Stimulated activated CD4-positive, alpha-beta T cell treated with anti-CD3 and anti-CD28 coated beads, Interleukin-4, amount 100 ng/mL, for 1 hour (primary cell): ENCODE measurements around the gene MORN5.

Source experiments
- DNase-seq: peaks from one replicate; pipeline ENCODE4 v3.0.0-alpha.2; 2020

Gene MORN5

GRCh38 chr9:122217640-122218039 lies 57.9 kb downstream of the MORN5 start:
- DNase-seq: no peak

DNA sequence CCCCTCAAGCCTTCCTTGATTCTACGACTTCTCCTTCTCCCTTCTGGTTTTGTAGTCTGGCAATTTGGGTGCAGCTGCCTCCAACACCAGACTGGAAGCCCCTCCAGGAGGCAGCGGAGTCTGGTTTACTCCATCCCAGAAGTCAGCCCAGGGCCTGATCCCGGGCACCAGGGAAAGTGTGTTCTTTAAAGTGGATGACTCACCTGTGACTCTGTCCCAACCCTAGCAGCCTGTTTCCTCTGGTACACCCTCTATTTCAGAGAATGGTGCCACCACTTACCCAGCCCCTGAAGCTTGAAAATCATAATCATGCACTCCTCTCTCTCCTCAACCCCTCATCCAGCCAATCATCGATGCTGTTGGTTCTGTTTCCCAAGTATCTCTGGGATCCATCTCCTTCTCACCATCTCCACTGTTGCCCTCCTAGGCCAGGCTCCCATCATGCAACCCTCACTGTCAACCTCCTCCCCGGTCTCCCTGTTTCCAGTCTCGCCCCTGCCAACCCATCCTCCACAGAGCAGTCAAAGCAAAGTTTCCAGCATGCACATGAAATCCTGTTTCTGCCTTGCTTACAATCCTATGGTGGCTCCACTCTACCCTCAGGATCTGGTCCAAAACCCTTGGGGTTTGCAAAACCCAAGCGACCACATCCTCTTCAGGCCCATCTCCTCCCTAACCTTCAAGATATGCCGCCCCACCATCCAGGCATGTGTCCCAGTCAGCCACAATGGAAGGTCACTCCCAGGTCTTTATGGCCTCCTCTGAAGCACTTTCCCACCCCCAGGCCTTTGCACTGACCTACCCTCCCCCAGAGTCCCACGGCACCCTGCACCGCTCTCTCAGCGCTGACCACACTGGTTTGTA lies 58.6 kb downstream of the MORN5 start:
- DNase-seq: no peak

DNA sequence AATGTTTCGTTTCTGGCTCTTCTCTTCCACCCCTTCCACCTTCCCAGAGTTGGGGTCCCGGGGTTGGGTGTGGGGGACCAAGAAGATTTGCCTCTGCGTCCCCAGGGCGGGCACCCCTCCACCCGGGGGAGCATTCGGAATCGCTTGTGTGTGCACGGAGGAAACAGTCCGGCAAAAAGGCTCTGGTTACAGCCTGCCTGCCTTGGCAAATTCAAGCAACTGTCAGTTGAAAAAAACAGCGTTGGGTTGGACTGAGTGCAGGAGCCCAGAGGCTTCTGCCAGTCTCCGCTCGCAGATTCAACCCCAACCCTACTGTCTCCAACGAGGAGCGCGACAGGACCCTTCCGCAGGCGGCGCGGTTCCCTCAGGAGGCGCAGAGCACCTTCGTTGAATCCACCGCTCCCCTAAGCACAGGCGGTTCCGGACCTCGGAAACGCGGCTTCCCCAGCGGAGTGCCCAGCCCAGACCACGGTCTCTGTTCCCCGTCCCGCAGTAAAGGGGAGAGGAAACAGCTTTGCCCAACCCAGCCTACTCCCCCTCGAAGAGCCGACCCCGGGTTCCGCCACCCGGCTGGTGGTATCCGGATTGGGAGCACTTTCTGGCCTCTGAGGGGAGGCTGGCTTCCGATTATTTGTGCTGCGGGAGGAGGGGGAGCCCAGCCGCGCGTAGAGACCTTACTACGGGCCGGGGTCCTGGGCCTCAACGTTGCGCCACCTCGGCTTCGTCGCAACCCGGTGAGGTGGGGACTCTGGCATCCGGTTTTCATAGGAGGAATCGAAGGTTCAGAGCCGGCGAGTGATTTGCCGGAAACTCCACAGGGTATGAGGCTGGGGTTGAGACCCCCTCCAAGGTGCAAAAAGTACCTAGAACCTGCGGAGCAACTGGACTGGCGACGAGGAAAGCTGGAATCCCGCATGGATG lies 59.5 kb downstream of the MORN5 start:
- DNase-seq: no peak

DNA sequence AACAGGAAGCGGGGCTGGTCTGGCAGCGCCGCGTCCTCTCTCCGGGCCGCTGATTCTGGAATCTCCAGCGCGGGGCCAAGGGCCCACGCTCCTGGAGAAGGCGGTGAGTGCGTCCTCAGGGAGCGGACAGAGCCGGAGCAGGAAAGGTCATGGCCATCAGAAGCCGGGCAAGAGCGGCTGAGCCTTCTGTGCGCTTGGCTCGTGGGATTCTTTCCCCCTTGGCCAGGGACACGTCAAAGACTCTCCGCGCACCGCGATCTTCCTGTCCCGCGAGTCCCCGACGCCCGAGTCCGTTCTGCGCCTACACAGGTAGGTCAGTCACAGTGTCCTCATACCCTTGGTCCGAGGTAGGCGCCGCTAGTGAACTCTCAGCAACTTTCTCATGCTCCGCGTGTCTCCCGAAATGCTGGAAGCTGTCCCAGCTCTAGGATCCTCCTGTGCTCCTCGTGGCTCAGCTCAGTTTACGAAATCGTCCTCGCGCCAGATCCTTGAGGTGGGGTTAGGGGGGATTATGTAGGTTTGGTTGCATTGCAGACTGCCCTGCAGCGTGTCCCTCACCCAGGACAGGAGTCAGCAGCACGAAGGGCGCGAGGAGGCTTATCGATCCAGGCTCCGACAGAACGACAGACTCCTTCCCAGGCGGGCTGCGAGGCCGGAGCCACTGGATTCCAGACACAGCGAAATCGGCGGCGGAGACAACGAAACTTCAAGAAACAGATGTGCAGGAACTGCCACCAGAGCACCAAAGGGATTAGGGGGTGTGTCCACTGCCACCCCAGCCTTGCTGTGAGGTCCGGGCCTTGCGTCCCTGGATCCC lies 60.4 kb downstream of the MORN5 start:
- no peak for DNase-seq

- no peak for DNase-seq
Observed at GRCh38 chr9:122220673-122221182, 61.0 kb downstream of the MORN5 start.

DNA sequence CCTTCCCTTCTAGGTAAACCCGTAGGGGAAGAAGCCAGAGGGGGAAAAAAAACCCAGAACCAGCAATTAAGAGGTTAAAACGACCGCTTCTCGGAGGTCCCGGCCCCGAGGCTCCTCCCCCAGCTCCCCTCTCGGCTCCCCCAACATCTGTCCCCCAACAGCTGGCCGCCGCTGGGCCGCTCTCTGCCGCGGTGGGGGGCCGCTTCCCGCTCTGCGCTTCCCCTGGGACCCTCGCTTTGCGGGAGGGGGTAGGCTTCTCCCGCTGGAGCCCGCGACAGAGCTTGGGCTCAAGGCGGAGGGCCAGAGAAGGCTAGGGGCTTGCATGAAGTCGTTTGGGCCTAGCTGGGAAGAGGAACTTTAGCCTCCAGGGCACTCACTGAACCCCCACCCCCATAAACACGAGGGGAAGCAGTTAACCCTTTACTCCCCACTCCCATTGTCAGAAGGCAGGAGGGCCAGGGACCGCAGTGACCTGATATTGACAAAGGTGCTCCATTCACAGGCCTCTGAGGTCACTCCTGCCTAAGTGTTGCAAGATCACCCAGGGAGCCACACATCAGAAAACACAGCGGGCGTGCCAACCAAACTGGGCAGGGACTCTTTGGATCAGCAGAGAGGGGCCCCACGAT lies 61.6 kb downstream of the MORN5 start:
- DNase-seq: no peak

DNA sequence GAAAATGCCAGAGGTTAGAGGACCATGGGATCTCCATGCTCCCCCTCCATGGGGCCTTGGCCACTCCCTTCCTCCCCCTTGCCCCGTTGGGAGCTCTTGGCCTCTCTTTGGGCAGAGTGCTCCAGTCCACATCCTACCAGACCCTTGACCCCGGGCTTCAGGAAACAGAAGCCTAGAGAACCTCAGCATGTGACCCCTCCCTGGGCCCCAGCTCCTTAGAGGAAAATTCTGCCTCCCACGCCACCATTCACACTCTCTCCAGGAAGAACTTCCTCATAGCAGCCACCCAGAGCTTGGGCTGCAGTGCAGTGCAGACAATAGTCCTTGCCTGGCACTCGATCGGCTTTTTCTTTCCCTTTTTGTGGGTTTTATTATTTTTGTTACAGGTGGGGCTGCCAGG lies 63.1 kb downstream of the MORN5 start:
- DNase-seq: no peak

- DNase-seq: no peak
Observed at GRCh38 chr9:122223435-122223834, 63.7 kb downstream of the MORN5 start.

- DNase-seq: no peak
Observed at GRCh38 chr9:122225312-122226141, 65.8 kb downstream of the MORN5 start.

DNA sequence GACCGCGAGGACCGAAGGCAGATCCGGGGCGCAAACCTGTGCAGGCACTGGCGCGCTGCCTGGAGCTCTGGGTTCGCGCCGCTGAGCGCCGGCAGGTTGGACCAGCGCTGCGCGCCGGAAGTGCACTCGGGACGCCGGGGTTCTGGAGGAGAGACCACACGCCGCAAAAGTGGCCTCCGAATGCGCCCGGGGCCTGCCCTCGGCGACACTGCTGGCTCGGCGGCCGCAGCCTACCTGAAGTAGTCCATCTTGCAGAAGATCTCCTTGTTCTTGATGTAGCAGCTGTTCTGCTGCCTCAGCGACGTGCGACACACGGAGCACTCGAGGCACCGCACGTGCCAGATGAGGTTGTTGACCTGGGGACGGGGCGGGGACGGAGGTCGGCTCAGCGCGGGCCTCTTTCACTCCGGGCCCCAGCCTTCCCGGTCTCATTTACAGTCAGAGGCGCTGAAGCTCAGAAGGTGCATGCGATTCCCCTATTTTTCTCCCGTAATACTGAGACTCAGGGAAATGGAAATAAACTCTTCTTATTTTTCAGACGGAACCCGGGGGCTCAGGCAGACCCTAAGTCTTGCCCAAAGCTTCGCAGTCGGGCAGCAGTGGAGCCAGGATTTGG lies 66.5 kb downstream of the MORN5 start:
- no peak for DNase-seq

GRCh38 chr9:122226758-122227574 lies 67.3 kb downstream of the MORN5 start:
- DNase-seq: no peak

DNA sequence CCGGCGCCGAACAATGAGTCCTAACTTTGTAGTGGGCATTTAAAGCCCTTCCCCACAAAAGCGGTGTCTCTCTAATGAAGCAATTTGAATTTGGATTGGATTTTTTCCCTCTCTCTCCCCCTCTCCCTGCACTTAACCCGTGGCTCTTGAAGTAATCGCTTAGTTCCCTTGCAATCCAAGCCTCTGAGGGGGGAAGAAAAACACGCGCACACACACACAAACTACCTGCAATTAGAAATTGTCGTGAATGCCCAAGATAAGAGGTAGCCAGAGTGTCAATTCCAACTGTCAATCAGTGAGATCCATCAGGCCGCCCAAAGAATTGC lies 67.8 kb downstream of the MORN5 start:
- DNase-seq: no peak

- no peak for DNase-seq
Observed at GRCh38 chr9:122228191-122228567, 68.5 kb downstream of the MORN5 start.

DNA sequence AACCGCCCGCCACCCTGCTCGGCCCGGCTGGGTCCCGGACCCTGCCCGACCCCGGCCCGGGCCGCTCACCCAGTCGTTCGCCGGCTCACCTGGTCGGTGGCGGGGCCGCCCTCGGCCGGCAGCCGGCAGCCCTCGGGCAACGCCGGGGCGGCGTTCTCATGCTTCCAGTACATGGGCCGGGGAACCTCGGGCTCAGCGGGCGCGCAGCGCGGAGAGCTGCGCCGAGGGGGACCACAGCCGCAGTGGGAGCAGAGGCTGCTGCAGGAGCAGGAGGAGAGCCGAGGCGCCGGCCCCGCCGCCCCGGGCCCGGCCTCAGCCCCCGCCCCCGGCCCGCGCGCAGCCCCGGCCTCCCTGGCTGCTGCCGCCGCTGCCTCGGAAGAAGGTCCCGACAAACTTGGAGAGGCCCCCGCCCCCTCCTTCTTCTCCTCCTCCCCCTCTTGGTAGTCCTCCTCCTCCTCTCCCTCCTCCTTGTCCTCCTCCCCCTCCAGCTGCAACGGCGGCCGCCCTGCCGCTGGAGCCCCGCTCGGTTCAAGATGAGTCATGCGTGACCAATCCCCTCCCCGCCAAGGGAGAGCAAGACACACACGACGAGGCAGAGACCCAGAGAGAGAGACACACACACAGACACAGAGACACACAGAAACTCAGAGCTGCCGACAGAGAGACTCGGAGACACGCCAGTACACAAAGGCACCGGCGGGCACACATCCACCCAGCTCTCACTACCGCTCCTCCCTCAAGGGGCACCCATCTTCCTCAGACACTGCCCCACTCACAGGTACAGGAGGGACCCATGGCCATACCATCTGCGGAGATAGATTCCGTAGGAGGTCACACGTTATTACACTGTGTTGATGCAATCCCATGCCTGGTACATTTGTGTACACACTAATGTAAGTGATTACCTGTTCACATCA lies 69.1 kb downstream of the MORN5 start, which contains the start of gene LHX6:
LHX6 (minus strand) TSS at position 390 of the 917 bp plus-strand sequence; CDS start at position 173, 217 bp downstream.
- DNase-seq: no peak

DNA sequence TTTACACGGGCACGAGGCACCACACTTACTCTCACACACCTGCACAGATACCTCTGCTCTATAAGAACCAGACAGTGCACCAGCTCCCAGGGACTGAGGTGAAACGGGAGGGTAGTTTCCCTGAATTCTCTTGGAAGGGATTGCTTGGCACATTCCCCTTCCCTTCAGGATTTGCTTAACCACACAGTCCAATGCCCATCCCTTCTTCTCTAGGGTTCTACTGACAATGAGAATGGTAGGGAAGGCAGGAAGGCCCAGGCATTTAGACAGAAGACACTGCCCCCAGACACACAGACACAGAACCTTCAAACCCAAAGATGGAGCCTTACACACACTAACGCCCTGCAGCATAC lies 69.8 kb downstream of the MORN5 start:
- DNase-seq: no peak

DNA sequence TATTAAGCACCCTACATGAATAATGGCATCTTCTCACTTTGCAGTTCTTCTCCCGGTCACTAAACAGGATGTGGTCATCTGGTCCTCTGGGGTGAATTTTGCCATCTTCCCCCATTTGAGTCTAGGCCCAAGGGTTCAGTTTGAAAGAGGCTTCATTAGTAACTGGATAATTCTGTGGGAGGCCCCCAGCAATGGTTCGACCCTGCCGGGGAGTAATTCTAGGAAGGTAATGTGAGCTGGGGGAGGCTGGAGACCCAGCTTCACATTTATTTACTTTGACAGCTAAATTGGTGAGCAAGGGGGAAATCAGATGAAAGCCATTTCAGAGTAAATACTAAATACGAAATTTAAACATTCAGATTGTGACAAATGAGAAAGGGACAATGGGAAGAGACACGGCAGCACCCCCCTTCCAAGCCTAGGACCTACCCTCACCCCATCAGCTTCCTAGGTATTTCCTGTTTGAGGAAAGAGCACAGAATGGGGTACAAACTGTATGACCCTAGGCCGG lies 73.1 kb downstream of the MORN5 start:
- no peak for DNase-seq

GRCh38 chr9:122234022-122234748 lies 74.5 kb downstream of the MORN5 start:
- no peak for DNase-seq

DNA sequence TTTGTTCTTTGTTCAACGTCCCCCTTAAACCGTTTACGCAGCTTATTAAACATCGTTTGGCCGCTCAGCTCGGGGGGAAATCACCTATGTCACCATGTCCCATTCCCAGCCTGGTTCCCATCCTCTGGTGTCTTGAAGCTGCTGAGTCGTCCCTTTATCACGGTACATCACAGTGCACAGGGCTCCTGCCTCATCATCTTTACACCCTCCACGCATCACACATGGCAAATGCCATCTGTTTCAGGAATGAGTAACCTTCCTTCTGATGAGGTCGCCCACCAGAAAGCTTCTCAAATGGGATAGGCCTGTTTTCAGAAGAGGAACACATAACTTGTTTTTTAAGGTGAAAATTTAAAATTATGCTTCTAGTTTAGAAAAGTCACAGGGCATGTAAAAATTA lies 77.0 kb downstream of the MORN5 start:
- no peak for DNase-seq
